ENCODE data around the gene WNT10A. TPM values are rescaled to one million over a fixed set of nuclear protein-coding genes. Genes with fewer than 3 reads are reported as not detected.

Gene WNT10A
- total and polyA plus RNA-seq, 2 donors from 2014 or later: 1.1 to 10.2 TPM

DNA sequence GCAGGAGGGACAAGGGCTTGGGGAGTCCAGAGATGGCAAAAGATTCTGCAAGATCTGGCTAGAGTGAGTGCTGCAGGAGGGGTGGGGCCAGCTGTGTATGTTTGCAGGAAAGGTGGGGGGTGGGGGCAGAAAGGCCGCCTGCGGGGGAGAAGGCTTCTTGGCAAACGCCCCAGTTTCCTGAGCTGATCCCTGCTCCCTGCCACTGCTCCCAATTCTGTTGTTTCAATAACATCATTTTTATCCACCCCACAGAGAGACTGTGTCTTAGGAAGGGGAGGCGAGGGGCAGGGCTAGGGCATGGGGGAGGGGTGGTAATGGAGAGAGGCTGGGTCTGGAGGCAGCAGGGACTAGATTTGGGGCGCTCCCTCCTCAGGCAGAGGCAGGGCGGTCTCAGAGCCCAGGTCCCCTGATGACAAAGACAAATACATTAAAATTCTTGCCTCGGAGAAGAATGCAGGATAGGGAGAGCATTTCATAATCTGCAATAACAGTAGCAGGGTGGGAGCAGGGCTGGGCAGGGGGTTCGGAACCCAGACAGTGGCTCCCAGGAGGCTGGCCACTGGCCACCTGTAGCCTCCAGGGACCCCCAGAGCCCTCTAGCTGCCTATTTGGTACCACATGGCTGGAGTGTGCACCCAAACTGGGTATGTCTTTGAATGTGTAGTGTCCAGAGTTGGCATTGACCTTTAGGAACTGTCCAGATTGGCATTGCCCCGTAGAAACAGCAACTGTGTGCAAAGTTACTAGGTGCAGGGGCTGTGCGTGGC, 23.1 kb upstream of the WNT10A start:
- Histone ChIP-seq H3K9ac (ENCODE audit: low read length in 3 of 3) (no peak overlapping the region), H3K4me3 (ENCODE audit: low read length in 3 of 3) (no peak overlapping the region), H3K9me3 (ENCODE audit: control insufficient read depth in 2 of 3, insufficient read depth in 1 of 3, low read length in 3 of 3) (no peaks in the 10 kb centered on the region), H3K4me1 (ENCODE audit: control insufficient read depth in 2 of 3, insufficient read depth in 2 of 3, low read depth in 1 of 3, low read length in 3 of 3) (peaks cover 0 to 2% (median 0%) of the 10 kb centered on the region in 3 donors), H3K27me3 (ENCODE audit: control insufficient read depth, insufficient read depth, low read length) (peaks cover 33% of the 10 kb centered on the region), H3K27ac (ENCODE audit: low read depth in 2 of 2, low read length in 2 of 2) (no peak overlapping the region), H3K36me3 (ENCODE audit: control insufficient read depth in 2 of 3, insufficient read depth in 3 of 3, low read length in 3 of 3) (no peaks in the 10 kb centered on the region)
- TF ChIP-seq, protein P1, sequence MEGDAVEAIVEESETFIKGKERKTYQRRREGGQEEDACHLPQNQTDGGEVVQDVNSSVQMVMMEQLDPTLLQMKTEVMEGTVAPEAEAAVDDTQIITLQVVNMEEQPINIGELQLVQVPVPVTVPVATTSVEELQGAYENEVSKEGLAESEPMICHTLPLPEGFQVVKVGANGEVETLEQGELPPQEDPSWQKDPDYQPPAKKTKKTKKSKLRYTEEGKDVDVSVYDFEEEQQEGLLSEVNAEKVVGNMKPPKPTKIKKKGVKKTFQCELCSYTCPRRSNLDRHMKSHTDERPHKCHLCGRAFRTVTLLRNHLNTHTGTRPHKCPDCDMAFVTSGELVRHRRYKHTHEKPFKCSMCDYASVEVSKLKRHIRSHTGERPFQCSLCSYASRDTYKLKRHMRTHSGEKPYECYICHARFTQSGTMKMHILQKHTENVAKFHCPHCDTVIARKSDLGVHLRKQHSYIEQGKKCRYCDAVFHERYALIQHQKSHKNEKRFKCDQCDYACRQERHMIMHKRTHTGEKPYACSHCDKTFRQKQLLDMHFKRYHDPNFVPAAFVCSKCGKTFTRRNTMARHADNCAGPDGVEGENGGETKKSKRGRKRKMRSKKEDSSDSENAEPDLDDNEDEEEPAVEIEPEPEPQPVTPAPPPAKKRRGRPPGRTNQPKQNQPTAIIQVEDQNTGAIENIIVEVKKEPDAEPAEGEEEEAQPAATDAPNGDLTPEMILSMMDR (IDR thresholded peaks at IDR 0.05; ENCODE audit: borderline replicate concordance, extremely low read depth, insufficient read depth): no peak
- DNase-seq: no peak
- FAIRE-seq: no peak
- intact Hi-C loops (cut with DNase I): no loop called here

DNA sequence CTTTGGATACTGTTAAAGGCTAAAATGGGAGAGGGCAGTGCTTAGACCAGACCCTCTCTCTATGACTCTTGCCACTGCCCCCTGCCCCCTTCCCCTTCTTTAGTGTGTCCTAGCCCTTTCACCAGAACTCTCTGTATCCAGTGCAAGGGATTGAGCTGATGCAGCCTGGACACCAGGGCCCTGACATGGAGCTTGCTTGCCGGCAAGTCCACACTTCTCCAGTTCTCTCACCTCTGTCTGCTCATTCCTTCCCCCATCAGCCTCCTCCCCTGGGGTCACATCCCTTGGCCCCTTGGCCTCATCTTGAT, 22.6 kb upstream of the WNT10A start:
- TF ChIP-seq, protein P1 (IDR thresholded peaks at IDR 0.05; ENCODE audit: borderline replicate concordance, extremely low read depth, insufficient read depth): no peak
- Histone ChIP-seq H3K27me3 (ENCODE audit: control insufficient read depth, insufficient read depth, low read length) (peaks cover 31% of the 10 kb centered on the region), H3K36me3 (ENCODE audit: control insufficient read depth in 2 of 3, insufficient read depth in 3 of 3, low read length in 3 of 3) (no peaks in the 10 kb centered on the region), H3K9ac (ENCODE audit: low read length in 3 of 3) (no peak overlapping the region), H3K4me3 (ENCODE audit: low read length in 3 of 3) (no peak overlapping the region), H3K27ac (ENCODE audit: low read depth in 2 of 2, low read length in 2 of 2) (no peak overlapping the region), H3K9me3 (ENCODE audit: control insufficient read depth in 2 of 3, insufficient read depth in 1 of 3, low read length in 3 of 3) (no peaks in the 10 kb centered on the region), H3K4me1 (ENCODE audit: control insufficient read depth in 2 of 3, insufficient read depth in 2 of 3, low read depth in 1 of 3, low read length in 3 of 3) (peaks cover 0 to 2% (median 0%) of the 10 kb centered on the region in 3 donors)
- no peak for FAIRE-seq
- intact Hi-C loops (cut with DNase I): no loop called here
- DNase-seq: no peak

DNA sequence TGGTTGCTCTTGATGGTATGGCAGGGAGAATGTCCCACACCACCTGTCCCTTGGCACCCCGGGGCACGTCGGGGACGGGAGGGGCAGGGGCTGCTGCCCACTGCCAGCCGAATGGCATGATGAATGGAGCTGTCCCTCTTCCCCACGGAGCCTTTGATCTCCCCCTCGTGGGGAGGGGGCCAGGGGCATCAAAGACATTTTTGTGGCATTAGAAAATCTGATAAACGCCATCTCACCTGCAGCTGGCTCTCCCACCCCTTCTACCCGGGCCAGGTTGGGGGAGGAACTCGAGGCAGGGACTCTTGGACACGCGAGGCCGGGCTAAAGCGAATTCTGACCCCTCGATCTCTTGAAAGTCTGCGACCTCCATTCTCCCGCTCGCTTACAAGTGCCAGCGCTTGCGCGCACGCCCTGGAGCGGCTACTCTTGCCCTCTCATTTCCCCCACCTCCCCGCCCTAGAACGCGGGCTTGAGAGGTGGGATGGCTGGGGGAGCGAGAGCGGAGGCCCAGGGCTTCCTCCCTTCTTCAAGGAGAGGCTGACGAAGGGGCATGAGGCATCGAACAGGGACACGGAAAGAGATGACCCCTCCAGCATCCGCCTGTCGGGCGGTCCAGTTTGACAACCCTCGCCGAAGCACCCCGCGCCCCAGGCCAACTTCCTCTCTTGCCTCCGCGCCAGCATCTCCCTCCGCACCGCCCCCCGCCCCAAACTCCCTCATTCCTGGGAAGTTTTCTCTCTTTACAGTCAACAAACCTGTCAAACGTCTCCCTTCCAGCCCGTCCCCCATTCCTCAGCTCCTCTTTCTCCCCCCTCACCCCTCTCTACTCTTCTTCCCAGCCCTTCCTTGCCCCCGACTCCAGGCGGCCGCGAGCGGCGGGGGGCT, 21.7 kb upstream of the WNT10A start:
- intact Hi-C loops (cut with DNase I): no loop called here
- no peak overlapping the region for H3K9ac ChIP-seq (ENCODE audit: low read length in 3 of 3)
- no peaks in the 10 kb centered on the region for H3K9me3 ChIP-seq (ENCODE audit: control insufficient read depth in 2 of 3, insufficient read depth in 1 of 3, low read length in 3 of 3)
- FAIRE-seq: no peak
- peaks cover 26% of the 10 kb centered on the region for H3K27me3 ChIP-seq (ENCODE audit: control insufficient read depth, insufficient read depth, low read length)
- no peak for DNase-seq
- H3K4me3 ChIP-seq (ENCODE audit: low read length in 3 of 3): no peak overlapping the region
- TF ChIP-seq, protein P1 (IDR thresholded peaks at IDR 0.05; ENCODE audit: borderline replicate concordance, extremely low read depth, insufficient read depth): no peak
- H3K27ac ChIP-seq (ENCODE audit: low read depth in 2 of 2, low read length in 2 of 2): no peak overlapping the region
- H3K36me3 ChIP-seq (ENCODE audit: control insufficient read depth in 2 of 3, insufficient read depth in 3 of 3, low read length in 3 of 3): no peaks in the 10 kb centered on the region
- peaks cover 0 to 2% (median 0%) of the 10 kb centered on the region in 3 donors for H3K4me1 ChIP-seq (ENCODE audit: control insufficient read depth in 2 of 3, insufficient read depth in 2 of 3, low read depth in 1 of 3, low read length in 3 of 3)
